ENCODE measurements around the gene JMJD6.

The JMJD6 gene

GRCh38 chr17:76676629-76677028 lies 49.8 kb downstream of the JMJD6 start:
- DNase-seq = no peak

DNA sequence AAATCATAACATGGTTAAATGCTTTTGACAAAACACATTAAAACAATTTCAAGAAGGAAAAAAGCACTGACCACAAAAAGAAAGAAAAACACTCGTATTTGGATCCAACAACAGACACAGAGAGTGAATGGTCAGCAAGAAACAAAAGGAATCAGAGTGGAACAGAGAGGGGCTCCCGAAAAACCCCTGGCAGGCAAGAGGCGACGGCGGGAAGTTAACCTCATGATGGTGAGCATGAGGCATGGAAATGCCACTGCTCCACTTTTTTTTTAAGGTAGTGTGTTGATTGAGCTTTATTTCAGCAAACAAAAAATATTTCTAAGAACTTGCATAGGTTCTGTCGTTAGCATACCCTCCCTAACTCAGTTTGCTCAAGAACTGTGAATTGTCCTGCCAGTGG lies 50.8 kb downstream of the JMJD6 start:
- DNase-seq = no peak

GRCh38 chr17:76674600-76674999 lies 51.8 kb downstream of the JMJD6 start:
- DNase-seq = no peak

GRCh38 chr17:76673729-76674128 lies 52.7 kb downstream of the JMJD6 start:
- no peak for DNase-seq

GRCh38 chr17:76672892-76673291 lies 53.5 kb downstream of the JMJD6 start:
- DNase-seq = no peak

DNA sequence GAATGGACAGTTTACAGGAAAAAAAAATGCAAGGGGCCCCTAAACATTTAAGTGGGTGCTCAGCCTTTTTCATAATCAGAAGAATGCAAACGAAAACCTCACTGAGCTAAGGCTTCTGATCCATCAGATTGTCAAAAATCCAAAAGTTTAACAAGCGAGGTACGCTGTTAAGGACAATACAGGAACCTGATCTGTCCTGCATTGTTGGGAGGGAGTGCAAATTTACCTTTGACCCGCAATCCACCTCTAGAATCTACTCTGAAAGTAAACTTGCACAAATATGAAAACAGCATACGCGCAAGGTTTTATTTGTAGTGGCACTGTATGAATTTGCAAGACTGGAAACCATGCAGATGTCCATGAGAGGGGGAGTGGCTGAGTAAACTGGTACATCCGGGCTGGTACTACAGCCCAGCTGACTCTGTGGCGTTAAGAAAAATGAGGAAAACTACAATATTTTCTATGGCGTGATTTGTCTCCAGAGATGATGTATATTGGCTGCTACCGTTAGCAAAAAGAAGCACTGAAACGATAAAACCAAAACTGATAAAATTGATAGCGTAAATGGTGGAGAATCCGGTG lies 54.0 kb downstream of the JMJD6 start:
- DNase-seq = no peak

DNA sequence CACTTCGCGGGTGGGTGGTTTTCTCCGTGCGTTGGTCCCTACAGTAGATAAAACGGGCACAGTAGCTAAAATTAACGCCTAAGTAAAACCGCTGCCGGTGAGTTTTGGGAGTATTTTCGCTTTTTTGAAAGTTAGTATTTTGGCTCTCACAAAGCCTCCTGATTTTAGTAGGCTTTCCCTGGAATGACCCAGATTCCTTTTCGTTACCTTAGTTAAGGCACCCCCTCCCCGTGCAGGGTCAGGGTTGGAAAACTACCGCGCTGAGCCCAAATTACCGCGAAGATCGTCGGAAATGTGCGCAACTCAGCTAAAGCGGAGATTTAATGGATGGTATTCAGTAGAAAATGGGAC lies 54.5 kb downstream of the JMJD6 start:
- no peak for DNase-seq

DNA sequence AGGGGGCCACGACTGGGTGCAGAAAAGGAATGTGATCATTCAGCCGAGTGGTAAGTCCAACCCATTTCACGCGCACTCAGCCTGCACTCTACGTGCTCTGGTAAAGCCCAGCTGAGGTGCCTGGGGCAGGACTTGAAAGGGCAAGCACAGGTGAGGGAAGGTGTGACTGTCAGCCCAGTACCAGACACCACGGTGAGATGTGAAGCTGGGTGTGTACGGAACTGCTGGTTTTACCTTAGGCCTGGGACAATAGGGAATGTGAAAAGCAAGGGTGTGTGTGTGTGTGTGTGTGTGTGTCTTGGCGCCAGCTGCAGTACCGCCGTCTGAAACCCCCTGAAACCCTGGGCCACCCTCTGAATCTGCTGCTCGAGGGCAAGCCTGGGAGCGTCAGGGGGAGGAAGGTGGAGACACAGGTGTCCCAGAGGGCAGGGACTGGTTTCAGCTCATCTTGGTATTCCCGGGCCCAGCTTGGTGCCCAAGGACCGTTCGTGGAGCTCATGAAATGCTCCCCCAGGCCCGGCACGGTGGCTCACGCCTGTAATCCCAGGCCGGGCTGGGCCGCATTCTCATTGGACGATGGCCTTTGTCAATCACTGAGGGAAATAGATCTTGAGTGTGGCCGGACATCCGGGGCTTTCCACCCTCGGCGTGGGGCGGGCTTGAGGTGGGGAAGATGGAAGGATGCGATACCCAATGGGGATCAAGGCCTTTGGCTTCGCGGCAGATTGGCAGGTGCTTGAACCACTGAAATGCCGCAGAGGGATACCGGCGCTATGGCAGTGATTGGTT lies 55.1 kb downstream of the JMJD6 start:
- DNase-seq = peak; percentile 98

DNA sequence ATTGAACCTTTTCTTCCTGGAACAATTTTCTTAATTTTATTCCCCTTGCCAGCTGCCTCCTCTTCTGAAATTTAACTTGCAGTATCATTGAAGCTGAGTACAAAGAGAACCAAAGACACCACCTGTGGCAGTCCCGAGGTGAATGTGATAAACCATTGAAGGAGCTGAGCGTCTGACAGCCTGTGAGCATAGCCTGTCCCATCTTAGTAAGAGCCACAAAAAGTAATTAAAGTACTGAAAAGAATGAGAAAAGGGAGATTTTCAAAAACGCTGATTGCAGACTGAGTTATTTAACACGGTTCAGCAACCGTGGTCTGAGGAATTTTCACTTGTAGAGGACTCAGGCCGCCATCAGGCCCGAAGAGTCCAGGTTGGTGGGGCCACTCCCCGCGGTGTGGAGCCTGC lies 55.7 kb downstream of the JMJD6 start:
- no peak for DNase-seq

DNA sequence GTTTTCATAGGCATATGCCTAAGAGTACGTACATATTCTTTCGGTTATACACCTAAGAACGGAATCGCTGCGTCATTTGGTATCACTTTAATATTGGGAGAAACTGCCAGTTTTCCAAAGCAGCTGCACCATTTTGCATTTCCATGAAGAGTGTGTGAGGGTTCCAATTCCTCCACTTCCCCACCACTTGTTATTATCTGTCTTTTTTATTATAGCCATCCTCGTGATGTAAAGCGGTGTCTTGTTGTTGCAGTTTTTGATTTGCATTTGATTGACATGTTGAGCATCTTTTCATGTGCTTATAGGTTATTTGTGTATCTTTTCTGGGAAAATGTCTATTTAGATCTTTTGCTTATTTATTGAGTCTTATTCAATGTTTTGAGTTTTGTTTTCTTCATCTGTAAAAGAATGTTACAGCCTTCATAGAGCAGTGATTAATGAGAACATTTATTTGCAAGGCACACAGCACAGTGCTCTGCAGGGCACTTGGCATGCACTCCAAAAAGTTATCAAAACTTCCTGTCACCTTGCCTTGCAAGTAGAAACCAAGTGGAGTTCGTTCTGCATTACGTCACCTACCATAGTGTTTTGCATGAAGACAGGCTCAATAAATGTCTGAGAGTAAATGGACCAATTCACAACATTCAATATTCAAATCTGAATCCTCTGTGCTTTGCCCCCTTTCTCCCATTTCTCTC lies 56.2 kb downstream of the JMJD6 start:
- DNase-seq = no peak
